SKM-1 treated with dmso at 0.1 percent for 144 hours (cell line): ENCODE measurements around the gene ROR1.

ENCODE experiments used
- DNase-seq: peaks from one replicate; lab custom pipeline; 2025; ENCODE audit not compliant: unreplicated experiment; lab: John Stamatoyannopoulos, UW

Gene ROR1

GRCh38 chr1:64163970-64164369, 390.2 kb downstream of the ROR1 start:
- no peak for DNase-seq

GRCh38 chr1:64166629-64167028, 392.8 kb downstream of the ROR1 start:
- no peak for DNase-seq

DNA sequence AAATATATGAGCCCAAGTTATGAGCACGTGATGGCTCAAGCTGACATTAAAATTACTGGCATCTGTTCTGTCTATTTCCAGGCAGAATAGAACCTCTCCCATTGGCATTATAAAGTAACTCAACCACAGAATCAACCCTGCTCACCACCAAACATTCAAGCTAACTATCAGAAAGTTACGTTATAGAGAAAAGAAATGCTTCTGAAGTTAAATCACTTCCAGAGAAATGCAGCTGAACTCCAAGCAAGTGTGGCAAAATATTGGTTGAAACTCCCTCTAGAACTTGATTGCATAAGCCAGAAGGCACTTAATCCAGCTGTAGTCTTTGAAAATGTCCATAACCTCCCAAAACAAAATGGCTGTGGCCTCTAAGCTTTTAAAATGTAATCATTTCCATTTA, 393.4 kb downstream of the ROR1 start:
- DNase-seq, result no peak

- DNase-seq, result no peak
Observed at GRCh38 chr1:64171246-64171645, 397.4 kb downstream of the ROR1 start.

- DNase-seq, result peak; percentile 91
Observed at GRCh38 chr1:64171797-64172281, 398.0 kb downstream of the ROR1 start.

- DNase-seq, result no peak
Observed at GRCh38 chr1:64172458-64172983, 398.7 kb downstream of the ROR1 start.

- no peak for DNase-seq
Observed at GRCh38 chr1:64173336-64173940, 399.6 kb downstream of the ROR1 start.

- DNase-seq, result no peak
Observed at GRCh38 chr1:64175639-64176038, 401.8 kb downstream of the ROR1 start.

DNA sequence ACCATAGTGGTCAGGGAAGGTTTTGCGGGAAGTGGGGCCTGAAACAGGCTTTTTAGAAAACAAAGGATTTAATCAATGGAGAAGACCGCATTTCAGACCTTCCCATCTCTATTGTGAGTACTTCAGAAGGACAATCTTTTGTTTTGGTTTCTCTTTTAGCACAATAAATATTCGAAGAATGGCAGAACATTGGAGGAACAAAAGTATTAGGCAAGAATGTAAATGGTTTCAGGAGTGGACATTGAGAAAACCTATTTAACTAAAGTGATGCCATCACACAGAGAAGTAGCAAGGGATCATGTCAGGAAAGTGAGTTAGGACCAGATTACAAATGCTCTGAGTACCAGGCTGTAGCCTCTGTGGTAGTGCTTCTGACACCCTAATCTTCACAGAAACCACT, 402.8 kb downstream of the ROR1 start:
- no peak for DNase-seq

DNA sequence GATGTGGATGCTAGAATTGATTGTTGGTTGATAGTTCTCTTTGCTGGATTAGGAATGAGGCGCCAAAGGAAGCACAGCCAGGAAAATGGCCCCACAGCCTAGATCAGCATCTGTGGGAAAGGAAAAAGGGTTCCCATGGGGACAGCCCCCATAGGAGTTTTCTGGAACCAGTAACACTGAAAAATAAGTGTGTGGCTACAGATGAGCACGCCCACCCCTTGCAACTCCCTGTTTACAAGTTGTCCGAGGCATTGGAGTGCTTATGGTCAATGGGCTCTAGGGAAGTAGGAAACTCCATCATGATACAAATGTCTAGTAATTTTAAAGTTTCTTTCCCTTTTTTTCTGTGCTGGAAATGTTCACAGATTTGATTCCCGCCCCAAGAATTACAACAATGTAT, 405.8 kb downstream of the ROR1 start:
- no peak for DNase-seq

GRCh38 chr1:64182207-64182606, 408.4 kb downstream of the ROR1 start:
- no peak for DNase-seq

DNA sequence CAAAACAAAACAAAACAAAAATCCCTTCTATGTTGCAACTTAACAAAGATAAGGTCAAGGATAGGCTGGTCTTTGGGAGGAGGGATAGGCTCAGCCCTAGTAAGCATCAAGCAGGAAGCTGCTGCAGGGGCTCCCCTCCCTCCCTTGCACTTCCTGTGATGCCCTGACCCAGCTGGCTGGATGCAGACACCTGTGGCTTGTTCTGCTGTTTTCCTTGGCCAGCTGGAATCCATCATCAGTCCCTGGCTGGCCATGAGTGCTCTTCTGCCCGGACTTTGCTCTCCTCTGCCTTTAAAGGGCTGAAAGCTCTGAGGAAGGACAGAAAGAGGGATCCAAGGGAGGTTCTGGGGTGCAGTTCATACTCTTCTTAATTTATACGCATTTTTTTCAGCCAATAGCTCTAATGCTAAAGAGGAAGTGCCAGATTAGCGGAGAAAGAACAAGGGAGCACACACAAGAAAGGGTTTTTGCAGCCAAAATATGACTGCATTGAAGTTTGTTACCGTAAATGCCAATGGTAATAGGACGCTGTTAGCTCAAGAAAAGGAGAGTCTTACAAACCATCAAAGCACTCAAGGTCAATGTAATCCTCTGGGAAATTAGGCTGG, 409.7 kb downstream of the ROR1 start:
- DNase-seq, result no peak

DNA sequence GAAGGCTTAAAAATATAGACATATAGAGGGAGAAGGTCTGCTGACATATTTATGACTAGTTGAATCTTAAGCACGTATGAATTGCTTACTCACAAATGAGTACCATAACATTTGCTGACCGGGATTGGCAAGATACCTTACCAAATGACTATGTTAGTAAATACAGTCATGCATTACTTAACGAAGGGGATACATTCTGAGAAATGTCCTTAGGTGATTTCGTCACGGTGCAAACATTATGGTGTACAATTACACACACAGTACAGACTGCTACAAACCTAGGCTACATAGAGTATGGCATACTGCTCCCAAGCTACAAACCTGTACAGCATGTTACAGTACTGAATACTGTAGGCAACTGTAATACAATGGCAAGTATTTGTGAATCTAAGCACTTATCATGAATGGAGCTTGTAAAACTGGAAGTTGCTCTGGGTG, 410.2 kb downstream of the ROR1 start:
- no peak for DNase-seq

DNA sequence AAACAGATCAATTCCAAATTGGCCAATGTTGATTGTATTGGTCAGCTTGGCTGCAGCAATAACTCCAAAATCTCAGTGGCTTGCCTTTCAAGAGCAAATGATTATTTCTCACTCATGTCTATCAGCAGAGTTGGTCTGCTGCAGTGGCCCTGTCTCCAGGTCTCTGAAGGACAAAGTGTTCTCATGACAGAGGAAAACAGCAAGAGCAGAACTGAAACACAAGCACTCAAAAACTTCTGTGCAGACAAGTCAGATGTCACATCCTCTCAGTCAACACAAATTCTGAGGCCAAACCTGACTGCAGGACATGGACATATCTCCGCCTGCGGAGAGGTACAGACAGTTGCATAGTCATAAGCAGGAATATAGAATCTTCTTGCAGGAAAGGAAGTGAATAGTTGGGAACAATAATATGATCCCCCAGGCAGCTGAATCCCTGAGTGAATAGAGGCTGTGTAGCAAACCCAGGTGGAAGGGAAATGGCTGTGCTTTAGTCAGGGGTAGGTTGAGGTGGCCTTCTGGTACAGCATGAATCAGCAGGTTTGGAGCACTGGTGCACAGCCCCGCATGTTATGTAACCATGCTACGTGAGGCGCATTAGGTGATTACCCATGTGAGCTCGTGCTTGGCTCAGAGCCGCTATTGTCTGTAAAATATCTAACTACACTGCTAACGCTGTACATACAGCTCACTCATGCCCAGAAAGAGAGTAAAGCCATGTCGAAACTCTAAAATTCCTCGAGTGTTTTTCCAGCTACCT, 412.5 kb downstream of the ROR1 start:
- no peak for DNase-seq

DNA sequence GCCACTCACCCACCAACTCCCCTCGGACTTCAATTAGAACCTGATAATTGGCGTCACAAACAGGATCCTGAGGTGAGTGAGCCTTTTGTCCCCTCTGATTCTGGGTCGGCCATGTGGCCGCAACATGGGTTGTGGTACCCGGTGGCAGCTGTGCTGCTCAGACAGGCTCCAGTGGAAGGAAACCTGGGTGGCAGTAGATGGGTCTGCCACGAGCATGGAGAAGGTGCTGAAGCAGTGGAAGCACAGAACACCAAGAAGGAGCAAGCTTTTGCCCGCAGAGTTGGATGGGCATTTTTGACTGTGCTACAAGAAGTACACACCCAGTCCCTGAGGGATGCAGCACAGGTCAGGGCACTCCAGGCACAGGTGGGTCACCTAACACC, 413.1 kb downstream of the ROR1 start:
- DNase-seq, result no peak

DNA sequence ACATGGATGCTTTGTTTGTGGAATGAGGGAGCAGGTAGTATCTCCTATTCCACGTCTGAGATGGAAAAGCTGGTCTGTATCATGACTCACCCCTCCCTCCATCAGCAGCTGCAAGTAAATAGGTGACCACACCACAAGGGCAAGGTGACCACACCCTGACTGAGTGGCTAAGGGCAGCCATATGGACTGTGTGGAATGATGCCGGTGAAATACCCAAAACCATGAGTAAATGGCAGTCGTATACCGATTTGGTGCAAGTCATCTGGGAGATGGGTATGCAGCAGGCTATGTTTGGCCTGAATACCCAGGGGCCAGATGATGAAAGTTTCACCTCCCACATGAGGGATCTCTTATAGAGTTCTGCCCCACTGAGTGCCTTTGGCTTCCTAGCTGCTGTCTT, 413.8 kb downstream of the ROR1 start:
- DNase-seq, result no peak

DNA sequence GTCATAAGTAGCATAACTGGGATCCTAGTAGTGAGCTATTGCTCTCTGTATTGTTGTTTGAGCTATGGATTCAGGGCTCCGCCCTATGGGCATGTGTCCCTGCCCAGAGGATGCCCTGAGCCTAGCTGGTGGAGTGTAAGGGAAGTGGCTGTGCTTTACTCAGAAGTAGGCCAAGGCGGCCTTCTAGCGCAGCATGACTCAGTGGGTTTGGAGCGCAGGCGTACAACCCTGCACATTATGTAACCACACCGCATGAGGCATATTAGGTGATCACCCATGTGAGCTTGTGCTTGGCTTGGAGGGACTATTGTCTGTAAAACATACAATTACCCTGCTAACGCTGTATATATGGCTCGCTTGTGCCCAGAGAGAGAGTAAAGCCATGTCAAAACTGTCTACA, 418.5 kb downstream of the ROR1 start:
- no peak for DNase-seq

DNA sequence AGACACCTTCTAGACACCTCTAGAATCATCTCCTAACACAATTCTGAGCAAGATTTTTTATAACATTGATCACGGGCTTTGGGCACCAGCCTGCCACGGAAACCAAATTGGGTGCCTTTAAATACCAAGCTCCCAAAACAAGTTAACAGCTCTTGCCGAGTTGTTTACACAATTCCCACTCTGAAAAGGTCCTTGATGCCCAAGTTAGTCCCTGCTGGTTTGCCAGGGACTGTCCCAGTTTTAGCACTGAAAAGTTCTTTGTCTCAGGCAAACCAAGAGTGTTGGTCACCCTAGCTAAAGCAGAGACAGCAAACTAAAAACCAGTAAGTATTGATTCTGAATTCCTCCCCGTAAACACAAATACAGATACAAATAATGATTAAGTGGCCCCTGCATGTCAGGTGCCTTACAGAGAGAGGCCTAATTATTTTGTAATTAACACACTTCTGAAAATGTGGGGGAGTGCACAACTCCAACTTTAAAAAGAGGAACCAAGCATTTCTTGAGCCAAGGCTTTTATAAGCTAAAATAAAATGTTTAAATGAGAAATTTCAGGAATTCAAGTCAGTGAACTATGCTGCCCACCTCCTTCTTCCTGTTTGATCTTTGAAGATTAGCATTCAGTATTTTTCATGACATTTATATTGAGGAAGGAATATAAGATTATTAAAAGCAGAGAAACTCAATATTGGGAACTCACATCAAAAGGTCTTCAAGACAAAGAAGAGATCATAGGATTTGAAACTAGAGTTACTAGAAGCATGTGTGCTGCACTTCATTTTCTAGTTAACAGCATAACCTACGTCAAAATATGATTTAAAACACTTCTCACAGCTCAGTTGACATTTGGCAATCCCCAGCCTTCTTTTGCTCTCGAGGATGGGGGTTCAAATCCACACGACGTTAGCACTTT, 420.6 kb downstream of the ROR1 start:
- peak; percentile 47 for DNase-seq

GRCh38 chr1:64195081-64195395, 421.2 kb downstream of the ROR1 start:
- DNase-seq, result no peak

- no peak for DNase-seq
Observed at GRCh38 chr1:64196074-64196870, 422.5 kb downstream of the ROR1 start.
